K562 (cell line): ENCODE data around the gene PPT2. TPM values are rescaled to one million over a fixed set of nuclear protein-coding genes. Genes with fewer than 3 reads are reported as not detected.
A peak's percentile ranks its signal among the peaks of the same experiment; 100 is the strongest.

Experiments
- CBX5 ChIP-seq: IDR thresholded peaks from 2 replicates; pipeline ENCODE4 v1.6.1; 2014; ENCODE audit warnings: low read depth, borderline replicate concordance
- CXXC5 ChIP-seq: fragments of 250-450 bp; sonication (Bioruptor Pico); IDR thresholded peaks from 2 replicates; pipeline ENCODE4 v1.8.0; 2022; ENCODE audit warnings: inconsistent platforms, mild to moderate bottlenecking, moderate library complexity
- E4F1 ChIP-seq: fragments of 250-450 bp; sonication (Bioruptor Pico); IDR thresholded peaks from 2 replicates; pipeline ENCODE4 v1.5.0; 2021; ENCODE audit warnings: mild to moderate bottlenecking, borderline replicate concordance
- EHMT2 ChIP-seq: fragments of 450-650 bp; IDR thresholded peaks from 2 replicates; pipeline ENCODE4 v1.6.1; 2018; ENCODE audit warnings: antibody characterized with exemption
- ETV5 ChIP-seq: sonication (generic); formaldehyde crosslinking; IDR thresholded peaks from 2 replicates; pipeline ENCODE4 v1.4.0; 2020; ENCODE audit warnings: low read depth, mild to moderate bottlenecking, missing genetic modification reagents
- KDM4B ChIP-seq, 2 experiments: fragments of 450-650 bp in 1 of 2; sonication (generic) in 1 of 2; IDR thresholded peaks; 2 replicates each; pipeline ENCODE4 v1.6.1; 2016 to 2017; ENCODE audit warnings: borderline replicate concordance in 2 of 2, antibody characterized with exemption in 1 of 2, low read depth in 1 of 2, mild to moderate bottlenecking in 1 of 2
- KHSRP ChIP-seq: fragments of 450-650 bp; IDR thresholded peaks from 2 replicates; pipeline ENCODE4 v1.6.1; 2017
- KLF16 ChIP-seq: IDR thresholded peaks from 2 replicates; pipeline ENCODE4 v1.6.1; 2016; ENCODE audit warnings: antibody characterized with exemption
- MCM5 ChIP-seq: fragments of 450-650 bp; IDR thresholded peaks from 2 replicates; pipeline ENCODE4 v1.6.1; 2016; ENCODE audit warnings: low read depth
- POLR2AphosphoS2 ChIP-seq: IDR thresholded peaks from 2 replicates; pipeline ENCODE4 v1.6.1; 2012; ENCODE audit warnings: low read length, improper control_type of control experiment
- RBM15 ChIP-seq: fragments of 200-400 bp; formaldehyde crosslinking; IDR thresholded peaks from 2 replicates; pipeline ENCODE4 v1.6.1; 2018; ENCODE audit warnings: mild to moderate bottlenecking, low read length, moderate library complexity; ENCODE audit not compliant: insufficient read depth
- RBM39 ChIP-seq: fragments of 200-400 bp; formaldehyde crosslinking; optimal IDR thresholded peaks from 2 replicates; pipeline ENCODE3; 2018; ENCODE audit warnings: low read depth, low read length
- RFX5 ChIP-seq: IDR thresholded peaks from 2 replicates; pipeline ENCODE4 v1.6.1; 2011; ENCODE audit warnings: low read depth, mild to moderate bottlenecking, improper control_type of control experiment, low read length
- SIN3B ChIP-seq: fragments of 450-650 bp; IDR thresholded peaks from 2 replicates; pipeline ENCODE4 v1.6.1; 2017; ENCODE audit warnings: low read depth, mild to moderate bottlenecking, moderate library complexity
- SMARCA5 ChIP-seq: fragments of 450-650 bp; IDR thresholded peaks from 2 replicates; pipeline ENCODE4 v1.6.1; 2016
- TARDBP ChIP-seq: fragments of 450-650 bp; IDR thresholded peaks from 2 replicates; pipeline ENCODE4 v1.6.1; 2016
- WHSC1 ChIP-seq: IDR thresholded peaks from one replicate; pipeline ENCODE4 v1.6.1; 2012; ENCODE audit warnings: low read length, control low read depth, inconsistent platforms
- ZKSCAN3 ChIP-seq: fragments of 250-450 bp; sonication (Bioruptor Pico); IDR thresholded peaks from 2 replicates; pipeline ENCODE4 v1.4.0; 2020
- ZNF253 ChIP-seq: fragments of 250-450 bp; sonication (Bioruptor Pico); conservative IDR thresholded peaks from 2 replicates; pipeline ENCODE4 v1.6.1; 2021; ENCODE audit warnings: mild to moderate bottlenecking
- ZNF407 ChIP-seq: fragments of 450-650 bp; IDR thresholded peaks from 2 replicates; pipeline ENCODE4 v1.6.1; 2016; ENCODE audit warnings: low read depth
- ZNF785 ChIP-seq: fragments of 250-450 bp; sonication (Bioruptor Pico); IDR thresholded peaks from 2 replicates; pipeline ENCODE4 v1.4.0; 2020; ENCODE audit warnings: mild to moderate bottlenecking
- polyA plus RNA-seq, 8 experiments: library from polyadenylated mRNA; depleted of rRNA in 4 of 8; stranded (reverse) in 5 of 8; unstranded in 3 of 8; fragments of >200 nt; fragmentation: Nextera tagmentation in 2 of 8; fragmentation: Illumina TruSeq in 1 of 8; extraction: Ambion mirVana in 2 of 8; extraction: Trizol in 1 of 8; gene quantifications; 2 replicates each; pipeline versions ENCODE4 v1.2.1 to v1.2.3, GENCODE V29; 2011 to 2014; ENCODE audit warnings: inconsistent platforms in 1 of 8, missing spikeins in 1 of 8
- total RNA-seq, 7 experiments: library from RNA; depleted of rRNA in 6 of 7; stranded (reverse); fragments of >200 nt in 6 of 7; fragmentation: Illumina TruSeq in 2 of 7; extraction: Trizol in 2 of 7; gene quantifications; 2 replicates each; pipeline versions ENCODE4 v1.2.1 to v1.2.3, GENCODE V29; 2011 to 2021; ENCODE audit warnings: low replicate concordance in 1 of 7

Gene PPT2
- total and polyA plus RNA-seq, 9 of the 15 experiments (the other 6 are each of a cell fraction or from before 2014, with no cell fraction given), result 27.4 to 98.8 (median 69.9) TPM

GRCh38 chr6:32195902-32196681 lies 42.2 kb downstream of the PPT2 start (continued):
- TF ChIP-seq E4F1 (CRISPR knock-in tag), result no peak
- no peak; the same call in none of the 2 replicates for TF ChIP-seq SMARCA5
- no peak for TF ChIP-seq ZNF785
- TF ChIP-seq KLF16, result peak; percentile 6; the same call in 1 of the 2 replicates
- TF ChIP-seq KDM4B (IDR thresholded peaks at IDR 0.05; ENCODE audit: borderline replicate concordance in 2 of 2, low read depth in 1 of 2), result peak in 1 of 2 experiments; percentile 51; a peak in 1 of 4 replicates
- TF ChIP-seq SIN3B, result peak; percentile 62
- TF ChIP-seq CBX5, result no peak
- TF ChIP-seq WHSC1, result no peak
- peak; percentile 56; the same call in 1 of the 2 replicates for TF ChIP-seq RFX5
- no peak for TF ChIP-seq EHMT2
- TF ChIP-seq CXXC5 (CRISPR knock-in tag), result peak; percentile 98
- no peak for TF ChIP-seq MCM5
- peak; percentile 33; the same call in 1 of the 2 replicates for TF ChIP-seq TARDBP
- TF ChIP-seq RBM15, result no peak
- no peak for TF ChIP-seq ZNF407
- no peak for TF ChIP-seq ZKSCAN3 (CRISPR knock-in tag)
- peak; percentile 24 for TF ChIP-seq RBM39
- TF ChIP-seq ETV5 (CRISPR knock-in tag), result peak; percentile 18; the same call in 1 of the 2 replicates
- peak; percentile 88 for TF ChIP-seq KHSRP
- peak; percentile 63; the same call in 1 of the 2 replicates for TF ChIP-seq POLR2AphosphoS2
- TF ChIP-seq ZNF253 (CRISPR knock-in tag), result no peak
